ENCODE results near the gene DCDC2B.

DCDC2B gene

GRCh38 chr1:32180186-32181060 is 28.5 kb upstream of the DCDC2B start:
- peak overlapping the region; percentile 79 for H3K4me2 ChIP-seq
- peaks cover 21% of the 10 kb centered on the region; the same call in 1 of the 2 replicates for H3K36me3 ChIP-seq (ENCODE audit: insufficient read depth)
- H3K79me2 ChIP-seq (ENCODE audit: insufficient read depth, low read depth): peaks cover 51% of the 10 kb centered on the region
- peak overlapping the region; percentile 48 for H3K4me3 ChIP-seq (IDR thresholded peaks at IDR 0.05; ENCODE audit: insufficient read depth, low read depth, low read length)
- peak overlapping the region; percentile 80 for H3K9ac ChIP-seq
- H4K20me1 ChIP-seq (ENCODE audit: insufficient read depth): no peaks in the 10 kb centered on the region
- H3K27ac ChIP-seq: peak overlapping the region; percentile 56
- peak overlapping the region; percentile 62; the same call in 1 of the 2 replicates for H2AFZ ChIP-seq (ENCODE audit: low read depth)
- no peaks in the 10 kb centered on the region for H3K27me3 ChIP-seq (ENCODE audit: insufficient read depth, low read depth)
- H3K4me1 ChIP-seq (ENCODE audit: low read depth, poor library complexity, severe bottlenecking): peaks cover 73% of the 10 kb centered on the region
- no peak for TF ChIP-seq CTCF (conservative IDR thresholded peaks at IDR 0.05; ENCODE audit: low read depth, low read length)

GRCh38 chr1:32181065-32181464 is 27.8 kb upstream of the DCDC2B start:
- no peak for TF ChIP-seq CTCF (conservative IDR thresholded peaks at IDR 0.05; ENCODE audit: low read depth, low read length)
- no peak overlapping the region for H2AFZ ChIP-seq (ENCODE audit: low read depth)
- peaks cover 57% of the 10 kb centered on the region for H3K79me2 ChIP-seq (ENCODE audit: insufficient read depth, low read depth)
- H3K9ac ChIP-seq: peak overlapping the region; percentile 80; the same call in 1 of the 2 replicates
- H3K27ac ChIP-seq: peak overlapping the region; percentile 56; the same call in 1 of the 2 replicates
- H3K4me2 ChIP-seq: peak overlapping the region; percentile 79
- H3K27me3 ChIP-seq (ENCODE audit: insufficient read depth, low read depth): no peaks in the 10 kb centered on the region
- peaks cover 79% of the 10 kb centered on the region for H3K4me1 ChIP-seq (ENCODE audit: low read depth, poor library complexity, severe bottlenecking)
- H3K36me3 ChIP-seq (ENCODE audit: insufficient read depth): peaks cover 25% of the 10 kb centered on the region; the same call in 1 of the 2 replicates
- no peaks in the 10 kb centered on the region for H4K20me1 ChIP-seq (ENCODE audit: insufficient read depth)
- no peak overlapping the region for H3K4me3 ChIP-seq (IDR thresholded peaks at IDR 0.05; ENCODE audit: insufficient read depth, low read depth, low read length)

GRCh38 chr1:32181563-32181962 is 27.3 kb upstream of the DCDC2B start:
- Histone ChIP-seq H2AFZ (ENCODE audit: low read depth) (no peak overlapping the region), H3K79me2 (ENCODE audit: insufficient read depth, low read depth) (peaks cover 62% of the 10 kb centered on the region), H3K4me2 (peak overlapping the region; percentile 79), H3K4me1 (ENCODE audit: low read depth, poor library complexity, severe bottlenecking) (peaks cover 79% of the 10 kb centered on the region), H3K27me3 (ENCODE audit: insufficient read depth, low read depth) (no peaks in the 10 kb centered on the region), H3K36me3 (ENCODE audit: insufficient read depth) (peaks cover 25% of the 10 kb centered on the region; the same call in 1 of the 2 replicates), H4K20me1 (ENCODE audit: insufficient read depth) (no peaks in the 10 kb centered on the region; the same call in 1 of the 2 replicates), H3K9ac (no peak overlapping the region), H3K27ac (no peak overlapping the region), H3K4me3 (IDR thresholded peaks at IDR 0.05; ENCODE audit: insufficient read depth, low read depth, low read length) (no peak overlapping the region)
- no peak for TF ChIP-seq CTCF (conservative IDR thresholded peaks at IDR 0.05; ENCODE audit: low read depth, low read length)

- no peaks in the 10 kb centered on the region; the same call in 1 of the 2 replicates for H4K20me1 ChIP-seq (ENCODE audit: insufficient read depth)
- peaks cover 67% of the 10 kb centered on the region for H3K79me2 ChIP-seq (ENCODE audit: insufficient read depth, low read depth)
- peaks cover 25% of the 10 kb centered on the region; the same call in 1 of the 2 replicates for H3K36me3 ChIP-seq (ENCODE audit: insufficient read depth)
- H2AFZ ChIP-seq (ENCODE audit: low read depth): no peak overlapping the region
- no peak overlapping the region for H3K4me3 ChIP-seq (IDR thresholded peaks at IDR 0.05; ENCODE audit: insufficient read depth, low read depth, low read length)
- H3K4me2 ChIP-seq: peak overlapping the region; percentile 79; the same call in 1 of the 2 replicates
- no peak overlapping the region for H3K9ac ChIP-seq
- H3K27me3 ChIP-seq (ENCODE audit: insufficient read depth, low read depth): no peaks in the 10 kb centered on the region
- H3K4me1 ChIP-seq (ENCODE audit: low read depth, poor library complexity, severe bottlenecking): peaks cover 75% of the 10 kb centered on the region
- TF ChIP-seq CTCF (conservative IDR thresholded peaks at IDR 0.05; ENCODE audit: low read depth, low read length): no peak
- H3K27ac ChIP-seq: no peak overlapping the region
Measured at GRCh38 chr1:32182060-32182459, 26.8 kb upstream of the DCDC2B start.
